PFSK-1 (cell line): Measurements from ENCODE around the gene LIPA.

Experiments
- POLR2AphosphoS5 ChIP-seq: IDR thresholded peaks from 2 replicates; pipeline ENCODE4 v1.6.1; 2012; ENCODE audit warnings: low read depth, mild to moderate bottlenecking, control low read depth, low read length, moderate library complexity
- TF ChIP-seq, protein P1 (sequence below), 2 experiments: IDR thresholded peaks; 2 replicates each; pipeline versions ENCODE4 v1.6.1 to v1.8.0; 2011 to 2012; ENCODE audit warnings: low read depth in 2 of 2, low read length in 2 of 2, control low read depth in 1 of 2, inconsistent platforms in 1 of 2, mild to moderate bottlenecking in 1 of 2, moderate library complexity in 1 of 2; ENCODE audit not compliant: insufficient read depth in 1 of 2

DNA sequence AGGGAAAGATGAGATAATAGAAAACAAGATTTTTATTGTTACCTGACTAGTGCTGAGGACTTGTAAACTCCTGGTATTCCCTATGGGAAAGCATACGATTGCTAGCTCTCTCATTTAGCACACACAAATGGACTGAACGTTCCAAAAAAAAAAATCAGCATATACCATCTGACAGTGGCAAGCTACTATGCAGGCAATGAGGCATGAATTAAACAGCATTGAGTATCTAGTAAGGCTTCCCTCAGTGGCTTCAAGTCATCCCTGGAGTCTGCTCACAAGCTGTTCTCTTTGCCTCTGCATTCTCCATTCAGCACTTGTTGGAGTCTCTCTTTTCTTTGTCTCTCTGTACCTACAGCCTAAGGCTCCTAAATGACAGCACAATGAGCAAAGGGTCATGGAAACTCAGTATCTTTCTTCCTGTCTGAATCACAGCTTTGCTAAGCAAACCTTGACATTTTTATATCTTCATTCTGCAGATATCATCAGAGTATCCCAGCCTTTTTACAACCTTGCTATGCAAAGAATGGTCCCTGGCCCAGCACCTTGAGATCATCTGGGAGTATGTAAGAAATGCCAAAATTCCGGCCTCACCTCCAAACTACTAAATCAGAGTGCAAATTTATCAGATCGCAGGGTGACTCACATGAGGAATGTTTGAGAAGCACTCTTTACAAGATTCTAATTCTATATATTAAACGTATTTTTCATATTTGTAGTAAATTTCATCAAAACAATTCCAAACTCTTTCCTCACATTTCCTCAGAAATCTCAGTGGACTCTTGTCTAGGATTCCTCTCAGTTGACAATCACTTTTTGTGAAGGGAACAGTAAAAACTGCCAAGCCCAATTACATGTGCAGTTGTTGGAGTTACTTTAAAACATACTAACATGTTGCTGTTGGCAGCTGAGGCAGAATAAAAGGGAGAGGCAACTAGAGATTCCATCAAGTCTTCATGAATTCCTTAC, 10.8 kb upstream of the LIPA start:
- TF ChIP-seq, protein P1, sequence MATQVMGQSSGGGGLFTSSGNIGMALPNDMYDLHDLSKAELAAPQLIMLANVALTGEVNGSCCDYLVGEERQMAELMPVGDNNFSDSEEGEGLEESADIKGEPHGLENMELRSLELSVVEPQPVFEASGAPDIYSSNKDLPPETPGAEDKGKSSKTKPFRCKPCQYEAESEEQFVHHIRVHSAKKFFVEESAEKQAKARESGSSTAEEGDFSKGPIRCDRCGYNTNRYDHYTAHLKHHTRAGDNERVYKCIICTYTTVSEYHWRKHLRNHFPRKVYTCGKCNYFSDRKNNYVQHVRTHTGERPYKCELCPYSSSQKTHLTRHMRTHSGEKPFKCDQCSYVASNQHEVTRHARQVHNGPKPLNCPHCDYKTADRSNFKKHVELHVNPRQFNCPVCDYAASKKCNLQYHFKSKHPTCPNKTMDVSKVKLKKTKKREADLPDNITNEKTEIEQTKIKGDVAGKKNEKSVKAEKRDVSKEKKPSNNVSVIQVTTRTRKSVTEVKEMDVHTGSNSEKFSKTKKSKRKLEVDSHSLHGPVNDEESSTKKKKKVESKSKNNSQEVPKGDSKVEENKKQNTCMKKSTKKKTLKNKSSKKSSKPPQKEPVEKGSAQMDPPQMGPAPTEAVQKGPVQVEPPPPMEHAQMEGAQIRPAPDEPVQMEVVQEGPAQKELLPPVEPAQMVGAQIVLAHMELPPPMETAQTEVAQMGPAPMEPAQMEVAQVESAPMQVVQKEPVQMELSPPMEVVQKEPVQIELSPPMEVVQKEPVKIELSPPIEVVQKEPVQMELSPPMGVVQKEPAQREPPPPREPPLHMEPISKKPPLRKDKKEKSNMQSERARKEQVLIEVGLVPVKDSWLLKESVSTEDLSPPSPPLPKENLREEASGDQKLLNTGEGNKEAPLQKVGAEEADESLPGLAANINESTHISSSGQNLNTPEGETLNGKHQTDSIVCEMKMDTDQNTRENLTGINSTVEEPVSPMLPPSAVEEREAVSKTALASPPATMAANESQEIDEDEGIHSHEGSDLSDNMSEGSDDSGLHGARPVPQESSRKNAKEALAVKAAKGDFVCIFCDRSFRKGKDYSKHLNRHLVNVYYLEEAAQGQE (IDR thresholded peaks at IDR 0.05; ENCODE audit: insufficient read depth in 1 of 2, low read depth in 2 of 2, low read length in 2 of 2) = no peak
- no peak for TF ChIP-seq POLR2AphosphoS5
